DMS153 treated with DMSO at 0.1 percent for 48 hours (cell line): ENCODE results near the gene GRIK5.
"Not testable (repeated sequence)": the region's sequence is repeated elsewhere in the genome, so short reads cannot be mapped to it uniquely, and the experiment has no call there.

Source experiments
- DNase-seq: peaks from one replicate; lab custom pipeline; 2025; ENCODE audit not compliant: unreplicated experiment; lab: John Stamatoyannopoulos, UW

The GRIK5 gene

DNA sequence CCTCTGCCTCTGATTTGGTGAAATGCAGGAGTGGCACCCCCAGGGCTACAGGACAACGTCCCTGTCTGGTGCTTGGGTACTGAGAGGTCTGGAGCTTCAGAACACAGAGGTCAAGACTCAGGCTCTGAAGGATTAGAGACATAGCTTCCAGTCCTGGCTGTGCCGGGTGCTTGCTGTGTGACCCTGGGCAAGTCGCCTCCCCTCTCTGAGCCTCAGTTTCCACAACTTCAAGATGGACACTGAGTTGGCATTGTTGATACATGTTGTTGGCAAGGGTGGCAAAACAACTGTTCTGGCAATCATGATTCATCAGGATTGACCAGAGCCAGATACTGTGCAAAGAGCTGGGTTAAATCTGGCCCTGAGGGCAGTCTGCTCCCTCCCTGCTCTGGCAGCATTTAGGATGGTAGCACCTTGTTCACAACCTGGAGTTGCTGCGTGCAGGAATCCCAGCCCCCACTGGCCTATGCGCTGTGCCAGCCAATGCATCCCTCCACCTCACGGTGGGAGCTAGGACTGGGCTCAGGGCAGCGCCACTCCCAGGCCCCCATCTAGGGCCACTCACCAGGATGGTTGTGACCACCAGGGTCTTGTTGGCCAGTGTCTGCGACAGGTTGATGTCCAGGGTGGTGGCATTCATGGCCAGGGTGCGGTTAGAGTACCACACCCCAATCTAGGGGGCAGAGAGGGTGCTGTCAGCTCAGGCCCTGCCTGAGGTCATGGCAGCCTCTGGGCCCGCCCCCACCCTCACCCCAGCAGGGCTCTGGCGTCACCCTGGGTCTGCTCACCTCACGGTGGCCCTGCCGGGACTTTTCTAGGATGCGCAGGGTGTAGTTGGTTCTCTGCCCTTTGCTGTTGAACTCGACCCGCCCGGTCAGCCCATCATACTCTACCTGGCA, 16.7 kb downstream of the GRIK5 start:
- DNase-seq, result no peak

DNA sequence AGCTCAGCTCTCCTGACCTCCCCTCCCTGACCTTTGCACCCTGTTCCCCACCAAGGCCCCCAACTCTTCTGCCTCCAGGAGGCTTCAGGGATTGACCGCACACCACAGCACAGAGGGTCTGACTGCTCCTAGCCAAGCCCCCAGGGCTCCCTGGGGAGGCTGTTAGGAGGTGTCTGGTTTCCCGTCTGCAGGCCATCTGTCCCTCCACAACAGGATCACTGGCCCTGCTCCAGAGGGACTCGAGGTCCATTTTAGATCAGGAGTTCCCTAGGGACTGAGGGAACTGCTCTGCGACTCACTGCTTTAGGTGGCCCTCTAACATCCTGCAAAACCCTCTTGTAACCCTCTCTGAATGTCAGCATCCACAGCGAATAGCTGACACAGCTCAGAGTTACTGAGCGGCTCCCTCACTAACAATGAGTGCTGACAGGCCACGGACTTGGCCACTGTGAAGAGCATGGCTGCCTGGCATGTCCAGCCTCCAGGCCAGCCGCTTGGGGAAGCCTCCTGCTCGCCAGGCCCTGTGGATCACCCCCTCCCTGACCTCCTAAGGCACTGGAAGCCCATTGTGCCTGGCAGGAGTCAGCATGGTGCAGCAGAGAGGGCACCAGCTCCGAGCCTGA, 17.7 kb downstream of the GRIK5 start:
- peak; percentile 75 for DNase-seq

DNA sequence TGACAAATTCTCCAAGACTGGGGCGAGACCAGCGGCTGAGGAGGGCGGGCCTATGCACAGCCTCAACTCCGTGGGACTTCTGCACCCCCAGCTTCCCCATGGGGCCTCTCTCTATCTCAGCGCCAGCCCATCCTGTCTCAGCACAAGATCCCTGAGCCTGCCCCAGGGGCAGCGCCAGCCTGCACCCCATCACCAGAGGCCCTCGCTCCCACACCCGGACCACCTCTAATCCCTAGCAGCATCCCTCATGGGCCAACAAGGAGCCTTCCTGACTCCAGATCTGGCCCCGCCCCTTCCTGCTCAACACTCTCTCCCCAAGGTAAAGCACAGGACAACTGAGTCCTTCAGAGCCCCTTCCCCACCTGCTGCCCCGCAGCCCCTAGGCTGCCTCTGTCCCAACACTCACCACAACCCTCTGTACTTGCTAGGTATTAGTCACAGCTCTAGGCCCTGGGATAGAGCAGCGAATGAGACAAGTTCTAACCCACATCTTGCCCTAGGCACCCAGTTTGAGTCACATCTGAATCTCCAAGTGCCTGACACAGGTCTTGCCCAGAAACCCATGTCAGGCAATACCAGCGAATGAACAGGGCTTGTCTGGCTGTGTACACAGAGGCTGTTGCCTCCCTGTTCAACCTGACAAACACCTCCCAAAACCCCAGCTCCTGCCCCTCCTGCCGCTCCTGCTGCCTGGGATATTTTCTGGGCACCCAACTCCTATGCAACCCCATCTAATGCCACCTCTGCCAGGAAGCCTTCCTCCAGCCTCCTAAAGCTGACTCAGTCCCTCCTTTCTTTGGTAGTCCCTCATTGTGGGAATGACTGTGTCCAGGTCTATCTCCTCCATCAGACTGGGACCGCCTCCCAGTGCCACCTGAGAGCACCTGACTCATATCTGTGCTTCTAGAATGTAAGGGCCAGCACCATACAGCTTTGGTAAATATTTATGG, 18.6 kb downstream of the GRIK5 start:
- no peak for DNase-seq

DNA sequence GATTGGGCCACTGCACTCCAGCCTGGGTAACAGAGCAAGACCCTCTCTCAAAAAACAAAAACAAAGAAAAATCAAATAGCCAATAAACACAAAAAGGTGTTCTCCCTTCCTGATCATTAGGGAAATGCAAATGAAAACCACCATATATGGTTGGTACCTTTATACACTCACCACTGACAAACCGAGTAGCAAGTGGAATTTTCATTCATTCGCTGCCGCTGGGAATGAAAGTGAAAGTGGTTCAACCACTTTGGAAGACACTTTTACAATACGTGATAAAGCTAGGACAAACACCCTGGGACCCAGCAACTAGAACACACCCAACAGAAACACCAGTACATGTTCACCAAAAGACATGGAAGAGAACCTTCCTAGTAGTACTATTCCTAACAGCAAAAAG, 21.0 kb downstream of the GRIK5 start:
- peak; percentile 16 for DNase-seq

DNA sequence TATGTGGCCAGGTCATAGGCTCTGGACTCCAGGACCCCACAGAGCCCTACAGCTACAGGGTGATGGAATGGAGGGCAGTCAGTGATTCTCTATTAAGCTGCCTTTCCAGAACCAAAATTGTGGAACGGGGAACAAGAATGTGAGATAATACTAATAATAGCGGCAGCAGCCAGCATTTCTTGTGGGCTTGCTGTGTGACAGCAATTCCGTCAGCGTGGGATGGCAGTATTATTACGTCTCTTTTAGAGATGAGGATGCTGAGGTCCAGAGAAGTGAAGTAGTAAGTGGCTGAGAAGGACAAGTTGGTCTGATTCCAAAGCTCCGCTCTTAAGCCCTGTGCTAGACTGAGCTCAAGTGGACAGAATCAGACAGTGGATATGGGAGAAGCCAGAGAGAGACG, 24.4 kb downstream of the GRIK5 start:
- no peak for DNase-seq

DNA sequence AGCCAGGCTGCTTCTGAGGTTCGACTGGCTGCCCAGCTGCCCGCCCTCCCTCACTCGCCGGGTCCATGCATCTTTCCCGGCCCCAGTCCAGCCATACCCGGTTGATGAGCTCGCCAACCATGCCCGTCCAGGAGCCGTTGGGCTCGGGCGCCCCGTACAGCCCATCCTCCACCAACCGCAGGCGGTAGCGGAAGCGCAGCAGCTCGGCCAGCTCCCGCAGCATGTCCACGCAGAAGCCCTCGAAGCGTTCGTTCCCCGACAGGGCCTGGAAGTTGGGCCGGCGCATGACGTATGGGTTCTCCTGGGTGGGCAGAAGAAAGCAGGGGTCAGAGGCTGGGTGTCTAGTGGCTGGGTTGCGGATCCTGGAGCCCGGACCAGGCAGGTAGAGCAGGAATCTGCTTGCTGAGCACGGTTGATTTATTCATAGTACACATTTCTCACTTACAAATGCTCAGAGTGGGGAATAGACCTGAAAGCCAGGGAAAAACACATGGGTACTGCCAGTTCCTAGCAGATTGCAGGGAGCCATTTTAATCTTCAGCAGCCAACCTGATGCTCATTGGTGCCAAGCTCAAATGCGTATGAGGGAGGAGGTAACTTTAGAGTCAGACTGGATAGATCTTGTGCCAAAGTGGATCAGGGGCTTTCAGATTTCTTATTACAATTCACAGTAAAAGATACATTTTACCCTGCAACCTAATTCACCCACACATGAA, 27.4 kb downstream of the GRIK5 start:
- no peak for DNase-seq

DNA sequence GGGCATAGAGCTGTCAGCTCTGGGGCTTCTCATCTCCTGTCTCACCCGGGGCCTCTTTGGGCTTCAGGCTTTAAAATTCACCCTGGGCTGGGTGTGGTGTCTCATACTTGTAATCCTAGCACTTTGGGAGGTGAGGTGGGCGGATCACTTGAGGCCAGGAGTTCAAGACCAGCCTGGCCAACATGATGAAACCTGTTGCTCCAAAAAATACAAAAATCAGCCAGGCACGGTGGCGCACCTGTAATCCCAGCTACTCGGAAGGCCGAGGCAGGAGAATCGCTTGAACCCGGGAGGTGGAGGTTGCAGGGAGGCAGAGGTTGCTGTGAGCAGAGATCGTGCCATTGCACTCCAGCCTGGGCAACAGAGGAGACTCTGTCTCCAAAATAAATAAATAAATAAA, 29.5 kb downstream of the GRIK5 start:
- not testable (repeated sequence) for DNase-seq

DNA sequence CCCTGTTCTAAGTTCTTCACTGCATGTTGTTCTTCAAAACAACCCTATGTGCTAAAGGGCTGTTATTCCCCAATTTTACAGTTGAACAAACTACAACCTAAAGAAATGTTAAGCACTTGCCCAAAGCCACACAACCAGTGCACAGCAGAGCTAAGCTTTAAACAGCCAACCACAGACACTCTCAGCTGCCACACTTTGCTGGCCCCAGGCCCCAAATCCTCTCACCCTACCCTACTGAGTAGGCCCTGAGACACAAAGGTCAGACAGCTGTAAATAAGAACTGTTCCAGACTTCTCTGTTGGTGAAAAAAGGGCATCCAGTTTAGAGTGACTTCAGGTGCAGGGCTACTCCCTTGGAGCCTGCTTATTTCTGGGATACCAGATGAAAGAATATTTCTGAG, 30.0 kb downstream of the GRIK5 start:
- DNase-seq, result no peak

DNA sequence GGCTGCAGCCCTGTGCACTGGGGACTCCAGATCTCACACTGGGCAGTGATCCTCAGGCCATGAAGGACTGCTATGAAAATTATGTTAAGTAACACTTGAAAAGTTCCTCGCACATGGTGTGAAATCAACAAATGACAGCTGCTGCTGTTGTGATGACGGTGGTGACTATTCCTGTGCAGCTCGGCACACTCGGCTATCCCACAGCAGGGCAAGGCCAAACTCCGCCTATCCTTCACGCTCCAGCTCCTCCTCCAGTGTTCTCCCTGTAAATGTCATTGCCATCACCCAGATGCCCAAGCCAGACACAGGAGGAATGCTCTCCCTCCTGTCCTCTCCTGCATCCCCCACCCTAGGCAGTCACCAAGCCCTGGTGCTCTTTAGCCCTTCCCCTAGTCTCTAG, 31.3 kb downstream of the GRIK5 start:
- no peak for DNase-seq

DNA sequence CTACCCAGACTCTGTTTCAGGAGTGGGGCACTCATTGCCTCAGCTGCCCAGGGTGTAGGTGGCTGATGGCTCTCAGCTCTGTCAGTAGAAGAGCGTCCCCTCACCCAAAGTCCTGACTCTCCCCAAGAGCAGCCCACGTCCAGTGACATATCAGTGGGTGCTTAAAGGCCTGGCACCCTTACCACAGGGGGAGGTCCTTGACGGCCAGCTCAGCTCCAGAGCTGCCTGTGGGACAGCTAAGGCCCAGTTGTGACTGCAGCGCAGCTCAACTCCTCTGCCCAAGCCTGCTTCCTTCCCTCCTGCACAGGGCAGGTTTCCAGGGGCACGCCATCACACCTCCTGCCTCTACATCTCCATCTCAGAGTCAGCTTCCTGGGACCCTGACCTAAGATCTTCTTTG, 32.4 kb downstream of the GRIK5 start:
- DNase-seq, result no peak

DNA sequence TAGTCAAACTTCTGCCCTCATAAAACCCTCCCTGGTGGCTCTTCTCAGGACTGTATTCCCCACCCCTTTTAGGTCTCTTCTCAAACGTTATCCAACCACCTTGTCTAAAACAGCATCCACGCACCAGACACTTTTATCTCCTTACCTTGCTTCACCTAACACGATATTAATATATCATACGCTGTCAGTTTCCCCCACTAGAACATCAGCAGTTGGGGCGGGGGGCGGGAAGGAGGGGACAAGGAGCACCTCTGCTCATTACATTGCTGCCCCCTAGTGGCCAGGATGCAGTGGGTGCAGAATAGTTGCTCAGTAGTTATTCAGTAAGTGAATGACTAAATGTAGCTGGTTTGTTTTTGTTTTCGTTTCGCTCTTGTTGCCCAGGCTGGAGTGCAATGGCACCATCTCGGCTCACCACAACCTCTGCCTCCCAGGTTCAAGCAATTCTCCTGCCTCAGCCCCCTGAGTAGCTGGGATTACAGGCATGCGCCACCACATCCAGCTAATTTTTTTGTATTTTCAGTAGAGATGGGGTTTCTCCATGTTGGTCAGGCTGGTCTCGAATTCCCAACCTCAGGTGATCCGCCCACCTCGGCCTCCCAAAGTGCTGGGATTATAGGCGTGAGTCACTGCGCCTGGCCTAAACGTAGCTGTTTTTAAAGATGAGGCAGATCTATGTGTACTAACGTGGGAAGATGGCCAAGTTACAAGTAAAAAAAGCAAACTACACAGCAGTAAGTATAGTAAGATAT, 35.2 kb downstream of the GRIK5 start:
- peak; percentile 44 for DNase-seq

DNA sequence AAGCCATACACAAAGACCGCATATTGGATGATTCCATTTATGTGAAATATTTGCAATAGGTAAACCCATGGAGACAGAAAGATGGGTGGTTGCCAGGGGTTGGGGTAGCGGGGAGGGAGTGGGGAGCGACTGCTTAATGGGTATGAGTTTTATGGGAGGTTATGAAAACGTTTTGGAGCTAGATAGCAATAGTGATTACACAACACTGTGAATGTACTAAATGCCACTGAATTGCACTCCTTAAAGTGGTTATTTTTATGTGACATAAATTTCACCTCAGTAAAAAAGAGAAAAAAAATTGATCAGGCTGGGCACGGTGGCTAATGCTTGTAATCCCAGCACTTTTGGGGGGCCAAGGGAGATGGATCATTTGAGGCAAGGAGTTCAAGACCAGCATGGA, 36.6 kb downstream of the GRIK5 start:
- DNase-seq, result no peak

DNA sequence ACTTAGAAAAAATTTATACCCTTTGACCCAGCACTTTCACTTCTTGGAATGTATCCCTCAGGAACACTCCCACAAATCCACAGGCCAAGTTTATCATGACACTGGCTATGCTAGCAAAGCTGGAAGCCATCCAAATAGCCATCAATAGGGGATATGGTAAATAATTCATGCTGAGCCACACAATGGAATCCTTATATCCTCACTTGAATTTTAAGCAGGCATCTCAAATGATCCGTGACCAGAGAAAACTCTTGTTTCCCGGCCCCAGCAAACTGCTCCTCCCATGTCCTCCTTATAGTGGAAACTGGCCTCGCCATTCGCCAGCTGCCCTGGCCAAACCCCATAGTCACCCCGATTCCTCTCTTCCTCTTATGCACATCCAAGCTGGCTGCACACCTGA, 37.6 kb downstream of the GRIK5 start:
- DNase-seq, result peak; percentile 96

DNA sequence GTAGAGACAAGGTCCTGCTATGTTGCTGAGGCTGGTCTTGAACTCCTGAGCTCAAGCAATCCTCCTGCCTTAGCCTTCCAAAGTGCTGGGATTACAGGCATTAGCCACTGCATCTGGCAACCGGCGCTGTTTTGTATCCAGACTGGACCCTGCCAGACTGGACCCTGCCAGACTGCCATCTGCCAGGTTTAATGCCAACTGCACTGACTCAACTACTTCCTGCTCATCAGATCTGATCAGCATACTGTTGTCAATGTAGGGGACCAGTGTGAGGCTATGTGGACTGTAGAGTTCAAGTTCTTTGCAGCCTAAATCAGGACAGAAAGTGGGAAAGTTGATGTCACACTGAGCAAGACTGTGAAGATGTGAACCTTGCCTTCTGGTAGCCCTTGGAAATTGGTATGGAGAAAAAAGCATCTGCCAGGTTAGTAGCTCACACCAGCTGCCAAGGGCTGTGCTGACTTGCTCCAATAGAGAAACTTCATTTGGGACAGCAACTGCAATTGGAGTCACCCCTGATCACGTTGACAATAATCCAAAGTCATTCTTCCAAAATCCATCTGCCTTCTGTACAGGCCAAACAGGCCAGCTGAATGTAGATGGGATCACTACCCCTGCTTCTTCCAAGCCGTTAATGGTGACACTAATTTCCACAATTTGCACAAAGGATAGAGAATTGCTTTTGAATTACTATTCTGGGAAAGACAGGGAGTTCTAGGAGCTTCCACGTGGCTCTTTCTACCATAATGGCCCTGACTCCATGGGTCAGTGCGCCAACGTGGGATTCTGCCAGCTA, 39.2 kb downstream of the GRIK5 start:
- no peak for DNase-seq

DNA sequence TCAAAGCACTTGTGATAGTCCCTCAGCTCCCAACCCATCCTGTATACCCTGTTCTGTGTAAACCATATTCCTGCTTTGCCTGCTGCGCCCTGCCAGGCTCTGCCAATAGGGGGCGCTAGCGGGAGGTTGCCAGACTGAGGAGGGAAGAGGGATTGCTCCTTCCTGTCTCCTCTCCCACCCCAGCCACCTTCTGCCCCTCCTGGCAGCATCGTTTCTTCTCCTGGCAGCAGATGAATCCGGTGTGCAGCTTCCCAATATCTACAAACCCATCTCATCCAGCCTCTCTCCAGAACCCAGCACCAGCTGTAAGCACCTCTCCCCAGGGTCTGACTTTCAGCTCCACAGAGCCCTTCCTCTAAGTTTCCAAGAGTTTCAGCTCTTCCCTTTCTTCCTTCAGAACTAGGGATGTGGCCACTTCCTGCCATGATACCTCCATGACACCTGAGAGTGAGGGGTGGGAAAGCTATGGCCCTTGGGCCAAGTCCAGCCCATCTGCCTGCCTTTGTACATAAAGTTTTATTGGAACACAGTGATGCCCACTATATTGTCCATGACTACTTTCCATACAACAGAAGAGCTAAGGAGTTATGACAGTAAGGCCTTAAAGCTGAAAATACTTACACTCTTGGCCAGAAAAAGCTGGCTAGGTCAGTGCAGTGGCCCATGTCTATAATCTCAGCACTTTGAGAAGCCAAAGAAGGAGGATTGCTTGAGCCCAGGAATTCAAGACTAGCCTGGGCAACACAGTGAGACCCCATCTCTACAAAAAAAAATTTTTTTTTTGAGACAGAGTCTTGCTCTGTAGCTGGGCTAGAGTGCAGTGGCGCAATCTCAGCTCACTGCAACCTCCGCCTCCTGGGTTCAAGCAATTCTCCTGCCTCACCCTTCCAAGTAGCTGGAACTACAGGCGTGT, 41.4 kb downstream of the GRIK5 start:
- no peak for DNase-seq

DNA sequence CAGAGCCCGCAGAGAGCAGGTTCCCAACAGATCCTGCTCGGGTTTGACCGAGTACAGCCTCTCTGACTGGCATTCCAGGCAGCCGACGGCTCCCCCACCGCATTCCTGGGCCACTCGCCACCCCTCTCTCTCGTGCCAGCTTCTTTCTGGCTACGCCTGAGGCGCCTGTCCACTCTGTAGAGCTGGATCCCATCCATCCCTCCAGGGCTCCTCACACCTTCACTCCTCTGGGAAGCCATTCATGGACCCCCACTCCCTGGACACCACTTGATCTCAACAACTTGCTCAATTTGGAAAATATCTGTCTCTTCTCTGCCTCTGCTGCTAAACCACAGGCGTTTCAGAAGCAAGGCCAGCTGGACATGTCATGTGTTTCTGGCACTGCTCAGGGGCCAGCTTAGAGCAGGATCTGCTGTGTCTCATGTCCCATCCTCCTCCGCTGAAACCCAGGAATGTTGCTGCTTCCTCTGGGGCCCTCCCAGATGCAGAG, 45.3 kb downstream of the GRIK5 start:
- no peak for DNase-seq

DNA sequence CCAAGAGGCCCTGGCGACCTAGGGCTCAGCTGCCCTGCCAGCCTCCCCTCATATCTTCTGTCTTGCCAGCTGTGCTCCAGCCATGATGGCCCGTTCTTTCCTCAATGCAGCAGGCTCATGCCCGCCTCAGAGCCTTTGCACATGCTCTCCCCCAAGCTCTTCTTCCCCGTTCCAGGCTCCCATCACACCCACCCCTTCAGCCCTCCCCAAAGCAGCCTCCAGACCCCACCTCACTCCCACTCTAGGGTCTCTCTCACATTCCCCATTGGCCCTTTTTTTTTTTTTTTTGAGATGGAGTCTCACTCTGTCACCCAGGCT, 46.1 kb downstream of the GRIK5 start:
- DNase-seq, result no peak
